Pancreas (tissue), 10 donors: ENCODE data around the gene ATP6AP2. TPM values are rescaled to one million over a fixed set of nuclear protein-coding genes. Genes with fewer than 3 reads are reported as not detected.

ENCODE experiments used
- ATAC-seq, 4 donors: fragments of 200-7000 bp; cut with Tn5 transposase; one replicate each; pipeline versions ENCODE4 v1.8.0 to v1.9.1; 2020; ENCODE audit warnings: mild to moderate bottlenecking in 4 of 4, moderate library complexity in 4 of 4
- DNase-seq, 6 donors: peaks; one replicate each; pipeline ENCODE4 v3.0.0-alpha.2; 2020
- FAIRE-seq: peaks from 2 replicates; lab custom pipeline; 2012; peaks lifted over from hg19 to GRCh38; lab: Jason Lieb, UNC
- H3K27ac ChIP-seq, 4 donors: fragments of 200-600 bp; sonication (generic); 1 replicate in 3 of 4; 2 replicates in 1 of 4; pipeline versions ENCODE4 v1.5.0 to v1.8.0; 2020
- H3K27me3 ChIP-seq, 4 donors: fragments of 200-600 bp; one replicate each; pipeline ENCODE4 v1.8.0; 2021
- H3K36me3 ChIP-seq, 3 donors: fragments of 200-600 bp; sonication (generic) in 1 of 3; one replicate each; pipeline versions ENCODE4 v1.5.0 to v1.8.0; 2020 to 2021
- H3K4me1 ChIP-seq, 3 donors: fragments of 200-600 bp; one replicate each; pipeline ENCODE4 v1.8.0; 2021
- H3K4me3 ChIP-seq, 4 donors: fragments of 200-600 bp; sonication (generic) in 2 of 4; one replicate each; pipeline versions ENCODE4 v1.5.0 to v1.8.0; 2020 to 2021
- H3K9me3 ChIP-seq, 4 donors: fragments of 200-600 bp; one replicate each; pipeline ENCODE4 v1.8.0; 2021
- CTCF ChIP-seq, 4 donors: fragments of 200-600 bp; sonication (generic) in 3 of 4; IDR thresholded peaks; one replicate each; pipeline versions ENCODE4 v1.5.0 to v1.8.0; 2021; ENCODE audit warnings: antibody characterized with exemption in 4 of 4
- WGBS, 2 donors: extraction: QIAGEN DNeasy Blood & Tissue Kit; methylation state at CpG; one replicate each; pipeline ENCODE4 v1.1.7; 2013; 5-methylcytosine and 5-hydroxymethylcytosine counted together
- intact Hi-C, 3 donors: fragments of 100-400 bp; cut with DNase I; formaldehyde crosslinking; loops; one replicate each; pipeline versions ENCODE4 v1.11.1 to v1.14.2; 2022
- polyA plus RNA-seq, 2 donors: library from polyadenylated mRNA; stranded (reverse); fragments of 200-250 nt; gene quantifications; one replicate each; pipeline ENCODE4 v1.2.3, GENCODE V29; 2013
- total RNA-seq, 6 donors: library from RNA; stranded (reverse); fragmentation: NEBNext Ultra II Directional in 4 of 6; extraction: Animal tissue kit (Norgen Biotek cat#: 25700) in 4 of 6; gene quantifications; one replicate each; pipeline versions ENCODE4 v1.2.1 to v1.2.4, GENCODE V29; 2021 to 2023
- donor health status: healthy with polysubstance abuse.
- donor health status: DM: no; HTN: no; CAD: no; lungs with moderate emphysema.
- donor health status: DM: no; HTN: no; CAD: no.
- donor health status: control.
- donor health status: control.
- donor health status: Bipolar disorder and iron deficiency.
- donor health status: DM: yes; HTN: yes; CAD: no.
- donor health status: DM: no; HTN: no; CAD: no.
- donor health status: DM: no; HTN: no; CAD: no.
- donor health status: DM: yes; HTN: yes; CAD: no.

The ATP6AP2 gene
- total and polyA plus RNA-seq, 8 donors: 17.3 to 61.9 (median 28.7) TPM

- H3K4me1 ChIP-seq: no peaks in the 10 kb centered on the region
- intact Hi-C loops: no loop called here
- FAIRE-seq (no peak), DNase-seq (no peak), ATAC-seq (no peak)
- TF ChIP-seq CTCF (IDR thresholded peaks at IDR 0.05): no peak
- no peak overlapping the region for H3K4me3 ChIP-seq
- H3K27ac ChIP-seq: no peak overlapping the region
- WGBS, 2 donors: 87 to 93% methylated on average over 4 of the region's 4 CpGs
- H3K9me3 ChIP-seq: no peaks in the 10 kb centered on the region
- H3K36me3 ChIP-seq: peaks cover 0 to 25% (median 12%) of the 10 kb centered on the region in 3 donors
- H3K27me3 ChIP-seq: peaks cover 0 to 16% (median 0%) of the 10 kb centered on the region in 4 donors
Measured at GRCh38 chrX:40632199-40632598, 51.4 kb downstream of the ATP6AP2 start.

- FAIRE-seq (no peak), ATAC-seq (no peak), DNase-seq (no peak)
- H3K4me1 ChIP-seq: no peaks in the 10 kb centered on the region
- no peak overlapping the region for H3K27ac ChIP-seq
- 88 to 98% methylated on average over 3 of the region's 3 CpGs for WGBS, 2 donors
- intact Hi-C loops: no loop called here
- peaks cover 0 to 15% (median 5%) of the 10 kb centered on the region in 3 donors for H3K36me3 ChIP-seq
- H3K9me3 ChIP-seq: no peaks in the 10 kb centered on the region
- H3K27me3 ChIP-seq: peaks cover 0 to 20% (median 0%) of the 10 kb centered on the region in 4 donors
- TF ChIP-seq CTCF (IDR thresholded peaks at IDR 0.05): no peak
- no peak overlapping the region for H3K4me3 ChIP-seq
Measured at GRCh38 chrX:40637687-40638086, 56.9 kb downstream of the ATP6AP2 start.

- H3K4me1 ChIP-seq: peaks cover 0 to 11% (median 4%) of the 10 kb centered on the region in 3 donors
- peak overlapping the region in 2 of 4 donors; percentile 61 to 64 for H3K27ac ChIP-seq
- no peaks in the 10 kb centered on the region for H3K36me3 ChIP-seq
- ATAC-seq: peak in 2 of 4 donors; percentile 8 to 36
- no peak overlapping the region for H3K4me3 ChIP-seq
- DNase-seq: no peak
- no peaks in the 10 kb centered on the region for H3K9me3 ChIP-seq
- intact Hi-C loops: no loop called here
- FAIRE-seq: peak; percentile 80
- TF ChIP-seq CTCF (IDR thresholded peaks at IDR 0.05): no peak
- H3K27me3 ChIP-seq: peaks cover 0 to 4% (median 0%) of the 10 kb centered on the region in 4 donors
- WGBS, 2 donors: 54 to 70% methylated on average over 5 of the region's 5 CpGs
Measured at GRCh38 chrX:40644176-40644575, 63.4 kb downstream of the ATP6AP2 start.

- H3K27ac ChIP-seq: peak overlapping the region in 2 of 4 donors; percentile 61 to 64
- intact Hi-C loops: no loop called here
- peaks cover 0 to 11% (median 4%) of the 10 kb centered on the region in 3 donors for H3K4me1 ChIP-seq
- DNase-seq (peak in 4 of 6 donors; percentile 28 to 48 (median 38)), FAIRE-seq (no peak), ATAC-seq (peak in 3 of 4 donors; percentile 21 to 56 (median 54))
- H3K27me3 ChIP-seq: no peaks in the 10 kb centered on the region
- TF ChIP-seq CTCF (IDR thresholded peaks at IDR 0.05): no peak
- peak overlapping the region in 1 of 4 donors; percentile 22 for H3K4me3 ChIP-seq
- H3K36me3 ChIP-seq: no peaks in the 10 kb centered on the region
- no peaks in the 10 kb centered on the region for H3K9me3 ChIP-seq
- 10 to 46% methylated on average over 4 of the region's 4 CpGs for WGBS, 2 donors
Measured at GRCh38 chrX:40644821-40645358, 64.1 kb downstream of the ATP6AP2 start.
